ENCODE measurements around the gene NBEA.

GRCh38 chr13:35014606-35015213 lies 72.6 kb downstream of the NBEA start:
- TF ChIP-seq POLR2A (IDR thresholded peaks at IDR 0.05) (no peak), CTCF (IDR thresholded peaks at IDR 0.05) (no peak)
